ENCODE measurements around the gene MYO9A.

The MYO9A gene

GRCh38 chr15:71779073-71779797 lies 338.7 kb downstream of the MYO9A start:
- DNase-seq = no peak

- no peak for DNase-seq
Measured at GRCh38 chr15:71777216-71777943, 340.6 kb downstream of the MYO9A start.

DNA sequence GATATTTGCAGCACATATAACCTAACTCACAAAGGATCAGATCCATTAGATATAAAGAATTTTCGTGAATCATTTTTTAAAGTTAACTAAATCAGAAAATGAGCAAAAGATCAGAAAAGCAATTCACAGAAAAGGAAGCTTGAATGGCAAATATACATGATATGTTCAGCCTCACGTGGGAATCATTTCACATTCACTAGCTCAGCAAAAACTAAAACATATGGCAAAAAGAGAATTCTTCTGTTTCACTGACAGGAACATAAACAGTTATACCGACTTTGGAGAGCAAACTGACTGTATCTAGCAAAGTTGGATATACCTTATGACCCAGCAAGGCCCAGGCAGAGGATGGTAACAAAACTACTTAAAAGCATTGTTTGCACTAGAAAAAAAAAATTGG lies 341.6 kb downstream of the MYO9A start:
- DNase-seq = no peak

DNA sequence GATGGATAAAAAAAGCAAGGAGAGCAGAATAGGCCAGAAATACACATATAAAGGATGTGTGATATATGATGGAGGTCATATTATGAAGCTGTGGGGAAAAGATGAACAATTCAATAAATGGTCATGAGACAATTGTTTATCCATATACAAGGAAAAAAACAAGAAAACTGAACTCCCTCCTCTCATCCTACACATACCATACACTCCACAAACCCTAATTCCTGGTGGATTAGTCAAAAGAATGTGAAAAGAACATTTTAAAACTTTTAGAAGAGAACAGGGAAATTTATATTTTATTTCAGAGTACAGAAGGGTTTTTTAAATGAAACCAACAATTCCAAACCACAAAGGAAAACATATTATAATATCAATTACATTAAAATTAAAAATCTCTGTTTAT lies 342.1 kb downstream of the MYO9A start:
- no peak for DNase-seq

DNA sequence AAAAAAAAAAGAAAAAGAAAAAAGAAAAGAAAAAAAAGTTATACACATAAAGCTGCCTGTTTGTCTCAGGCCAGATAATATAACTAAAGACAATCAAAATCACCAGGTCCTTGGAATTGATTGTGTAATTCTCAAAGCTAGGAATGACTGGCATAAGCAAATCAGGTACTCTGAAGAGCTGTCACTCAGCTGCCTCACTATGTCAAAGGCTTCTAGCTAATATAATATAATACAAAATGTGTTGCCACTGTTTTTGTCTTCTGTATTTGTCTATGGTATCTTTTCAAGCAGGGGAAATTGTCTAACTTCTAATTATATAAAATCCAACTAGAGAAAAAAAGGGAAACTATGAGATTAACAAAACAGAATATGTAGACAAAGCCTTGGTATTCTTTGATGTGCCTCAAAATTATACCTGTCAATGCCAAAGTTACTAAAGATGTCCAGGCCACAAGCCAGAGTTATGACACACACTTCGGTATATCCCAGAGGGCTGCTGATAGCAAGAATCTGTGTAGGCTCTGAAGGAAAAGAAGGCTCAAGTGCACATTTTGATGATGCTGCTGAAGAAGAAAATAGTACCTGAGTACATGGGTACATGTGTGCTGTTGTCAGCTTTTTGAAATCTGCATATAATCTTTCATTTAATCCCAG lies 344.6 kb downstream of the MYO9A start:
- no peak for DNase-seq
